ENCODE measurements around the gene DCLK1.
"Not testable (repeated sequence)": the region's sequence is repeated elsewhere in the genome, so short reads cannot be mapped to it uniquely, and the experiment has no call there.

DCLK1 gene

DNA sequence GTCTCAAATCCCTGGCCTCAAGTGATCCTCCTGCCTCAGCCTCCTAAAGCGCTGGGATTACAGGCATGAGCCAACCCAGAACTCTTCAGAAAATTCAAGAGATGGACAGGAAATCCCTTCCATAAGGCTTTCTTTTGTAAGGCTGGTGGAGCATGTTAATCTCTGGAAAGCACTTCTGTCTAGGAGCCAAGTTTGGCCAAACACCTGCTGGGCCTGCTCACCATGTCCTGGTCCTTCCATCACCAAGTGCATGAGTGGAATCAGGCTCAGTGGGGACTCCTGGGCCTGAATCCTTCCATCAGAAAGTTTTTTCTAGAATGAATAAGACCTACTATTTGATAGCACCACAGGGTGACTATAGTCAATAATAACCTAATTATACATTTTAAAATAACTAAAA lies 148.0 kb downstream of the DCLK1 start:
- no peak for DNase-seq

DNA sequence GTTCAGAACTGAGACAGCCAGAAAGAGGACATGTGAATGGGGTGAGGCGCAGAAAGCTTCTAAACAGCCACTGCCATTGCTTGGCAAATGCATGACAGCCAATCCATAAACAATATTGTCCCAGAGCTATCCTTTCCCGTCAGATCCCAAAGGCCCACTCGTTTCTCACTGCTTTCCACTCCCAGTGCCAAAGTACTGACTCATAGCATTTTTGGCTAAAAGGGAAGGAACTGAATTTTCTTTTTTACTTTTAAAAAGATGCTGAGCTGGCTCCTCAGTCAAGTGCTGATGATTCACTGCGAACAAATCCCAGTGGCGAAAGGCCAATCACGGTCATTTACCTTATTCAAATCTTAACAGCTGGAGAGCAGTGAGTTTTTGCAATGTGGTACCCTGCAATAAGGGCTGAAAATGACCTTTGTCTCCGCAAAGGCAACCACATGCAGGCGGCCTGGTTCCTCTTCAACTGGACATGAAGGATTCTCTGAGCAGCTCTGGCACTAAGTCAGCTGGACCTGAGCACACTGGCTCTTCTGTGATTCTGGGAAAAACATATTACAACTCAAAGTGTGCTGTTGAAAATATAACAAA lies 151.7 kb downstream of the DCLK1 start:
- DNase-seq, result no peak

DNA sequence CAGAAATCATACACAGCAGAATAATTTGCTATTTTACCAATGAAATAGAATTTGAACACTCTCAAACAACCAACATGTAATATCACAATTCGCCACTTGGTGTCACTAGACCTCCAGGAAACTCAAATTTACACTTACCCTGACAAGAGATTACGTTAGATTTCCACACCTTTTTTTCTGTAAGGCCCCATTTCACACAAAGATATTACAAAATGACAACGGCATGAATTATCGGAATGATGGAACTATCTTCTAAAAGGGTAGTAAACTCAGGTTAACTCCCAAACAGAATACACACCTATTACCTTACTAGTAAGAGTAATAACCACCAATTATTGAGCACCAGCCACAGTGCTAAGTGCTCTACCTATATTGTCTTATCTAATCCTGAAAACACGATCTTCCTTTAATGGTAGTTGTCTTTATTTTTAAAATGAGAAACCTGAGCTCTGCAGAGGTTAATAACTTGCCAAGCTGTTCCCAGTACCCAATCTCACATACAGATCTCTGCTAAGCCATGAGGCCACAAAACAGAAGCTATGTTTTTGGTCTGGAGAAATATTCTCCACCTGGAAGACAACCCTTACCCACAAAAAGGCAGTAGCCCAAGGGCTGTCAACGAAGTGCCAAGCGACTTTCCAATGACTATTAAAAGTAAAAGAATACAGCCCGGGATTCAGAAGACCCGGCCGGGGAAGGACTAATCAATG lies 152.4 kb downstream of the DCLK1 start:
- DNase-seq, result no peak

DNA sequence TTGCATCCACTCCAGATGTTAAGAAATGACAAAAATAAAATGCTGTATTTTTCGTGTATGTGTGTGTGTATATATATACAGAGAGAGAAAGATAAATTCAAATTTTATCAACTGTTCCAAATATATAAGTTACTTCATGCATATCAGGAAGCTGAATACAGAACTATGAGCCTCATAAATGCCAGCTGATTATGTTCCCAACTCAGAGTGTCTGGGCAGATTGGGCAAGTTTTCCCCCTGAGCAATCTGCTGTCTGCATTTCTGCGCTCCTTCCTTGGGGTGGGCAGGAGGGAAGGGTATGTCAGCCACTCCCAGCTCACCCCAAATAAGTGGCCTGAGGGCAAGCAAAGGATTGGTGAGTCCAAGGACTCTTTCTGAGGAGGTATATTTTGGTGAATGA lies 154.1 kb downstream of the DCLK1 start:
- DNase-seq, result no peak

DNA sequence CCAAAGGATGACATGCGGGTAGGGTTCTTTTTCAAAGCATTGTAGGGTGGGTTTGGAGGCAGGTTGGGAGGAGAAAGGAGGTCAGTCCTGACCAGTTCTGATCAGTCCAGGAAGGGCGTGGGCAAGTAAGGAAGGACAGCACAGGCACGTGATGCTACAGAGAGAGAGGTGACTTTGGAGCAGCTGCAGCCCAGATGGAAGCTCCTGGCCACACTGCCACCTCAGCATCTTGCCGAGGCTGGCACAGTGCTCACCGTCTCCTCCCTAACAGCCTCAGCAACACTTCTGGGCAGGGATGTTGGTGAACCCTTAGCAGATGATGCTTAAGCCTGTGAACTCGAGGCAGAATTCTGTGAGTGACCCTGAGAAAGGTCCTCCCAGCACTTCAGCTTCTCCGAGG lies 155.1 kb downstream of the DCLK1 start:
- no peak for DNase-seq

DNA sequence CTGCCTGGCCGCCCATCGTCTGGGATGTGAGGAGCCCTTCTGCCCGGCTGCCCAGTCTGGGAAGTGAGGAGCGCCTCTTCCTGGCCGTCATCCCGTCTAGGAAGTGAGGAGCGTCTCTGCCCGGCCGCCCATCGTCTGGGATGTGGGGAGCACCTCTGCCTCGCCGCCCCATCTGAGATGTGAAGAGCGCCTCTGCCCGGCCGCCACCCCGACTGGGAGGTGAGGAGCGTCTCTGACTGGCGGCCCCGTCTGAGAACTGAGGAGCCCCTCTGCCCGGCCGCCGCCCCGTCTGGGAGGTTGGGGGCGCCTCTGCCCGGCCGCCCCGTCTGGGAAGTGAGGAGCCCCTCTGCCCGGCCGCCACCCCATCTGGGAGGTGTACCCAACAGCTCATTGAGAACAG lies 164.2 kb downstream of the DCLK1 start:
- DNase-seq, result not testable (repeated sequence)

DNA sequence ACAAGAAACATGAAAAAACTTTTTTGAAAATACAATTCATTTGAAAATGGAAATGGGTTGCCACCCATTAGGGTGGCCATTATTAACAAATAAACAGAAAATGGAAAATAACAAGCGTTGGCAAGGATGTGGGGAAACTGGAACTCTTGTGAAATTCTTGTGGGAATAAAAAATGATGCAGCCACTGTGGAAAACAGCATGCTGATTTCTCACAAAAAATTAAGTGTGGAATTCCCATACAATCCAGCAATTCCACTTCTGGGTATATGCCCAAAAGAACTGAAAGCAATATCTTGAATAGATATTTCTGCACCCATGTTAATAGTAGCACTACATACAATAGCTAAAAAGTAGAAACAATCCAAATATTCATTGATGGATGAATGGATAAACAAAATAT lies 165.2 kb downstream of the DCLK1 start:
- no peak for DNase-seq

DNA sequence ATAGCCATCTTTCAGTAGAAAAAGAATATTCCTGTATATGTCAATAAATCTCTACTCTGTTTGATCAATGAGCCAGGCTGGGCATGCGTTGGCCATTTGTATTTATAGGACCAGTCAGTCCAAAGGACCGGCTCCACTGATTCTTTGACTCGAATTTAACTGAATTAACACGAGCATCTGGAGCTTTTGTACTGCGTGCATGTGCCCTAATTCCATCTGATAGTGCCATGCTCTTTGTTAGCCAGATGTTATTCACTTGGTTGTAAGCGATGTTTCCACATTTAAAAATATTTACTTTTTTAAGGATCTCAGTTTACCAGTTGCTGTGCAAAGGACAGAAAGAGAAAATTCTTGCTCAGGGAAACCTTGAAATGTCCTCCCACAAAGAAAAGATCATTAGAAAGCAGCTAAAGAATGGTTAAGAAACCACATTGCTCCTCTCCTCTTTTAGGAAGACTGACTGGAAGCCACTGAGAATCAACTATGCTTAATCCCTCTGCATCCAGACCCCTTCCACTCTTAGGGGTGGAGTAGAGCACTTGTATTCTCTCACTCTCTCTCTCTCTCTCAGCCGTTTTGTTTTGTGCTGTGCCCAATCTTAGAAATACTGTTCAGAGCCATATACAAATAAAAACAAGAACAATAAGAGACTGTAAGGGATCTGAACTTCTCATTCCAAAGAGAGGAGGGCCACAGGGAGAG lies 165.8 kb downstream of the DCLK1 start:
- no peak for DNase-seq

DNA sequence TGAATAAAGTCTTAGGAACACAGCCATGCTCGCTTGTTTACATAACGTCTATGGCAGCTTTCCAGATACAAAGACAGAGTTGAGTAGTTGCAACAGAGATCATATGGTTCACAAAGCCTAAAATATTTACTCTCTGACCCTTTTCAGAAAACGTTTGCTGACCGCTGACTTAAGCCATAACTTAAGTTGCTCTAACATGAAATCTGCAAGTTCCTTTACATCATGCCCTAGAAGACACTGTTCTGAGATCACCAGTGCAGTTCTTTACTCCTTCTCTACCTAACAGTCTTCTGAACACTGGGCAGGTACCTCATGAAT lies 166.4 kb downstream of the DCLK1 start:
- DNase-seq, result no peak

DNA sequence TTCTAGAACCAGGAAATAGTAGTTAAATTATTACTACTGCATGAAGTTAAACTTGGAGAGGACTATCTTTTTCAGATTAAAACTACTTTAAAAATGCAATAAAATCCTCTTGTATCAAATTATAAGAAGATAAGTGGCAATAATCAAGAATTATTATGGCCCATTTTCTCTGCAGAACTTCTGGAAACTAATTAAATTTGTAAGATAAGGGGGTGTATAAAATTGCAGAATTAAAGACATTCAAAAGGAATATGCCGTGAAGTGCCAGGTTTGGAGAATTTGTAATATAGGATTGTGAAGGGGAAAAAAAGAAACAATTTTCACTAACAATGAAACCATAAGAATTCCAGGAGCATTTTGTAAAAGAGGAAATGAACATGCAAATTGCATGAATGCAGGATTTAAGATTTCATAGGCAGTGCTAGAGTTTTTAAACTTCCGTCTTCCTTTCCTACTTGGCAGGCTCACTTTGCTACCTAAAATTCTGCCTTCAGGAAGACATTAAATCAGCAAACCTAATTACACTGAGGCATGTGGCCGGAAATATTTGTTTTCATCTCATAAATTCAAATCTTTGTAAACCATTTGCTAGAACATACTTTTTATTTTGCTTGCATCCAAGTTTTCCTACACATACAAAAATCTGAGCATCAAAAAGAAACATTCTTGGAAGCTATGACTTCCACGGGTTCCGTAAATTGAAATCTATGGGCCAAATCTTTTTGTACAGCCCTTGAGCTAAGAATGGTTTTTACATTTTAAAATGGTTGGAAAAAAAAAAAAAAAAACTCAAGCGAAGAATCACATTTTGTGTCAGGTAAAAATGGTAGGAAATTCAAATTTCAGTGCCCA lies 166.9 kb downstream of the DCLK1 start:
- DNase-seq, result no peak

DNA sequence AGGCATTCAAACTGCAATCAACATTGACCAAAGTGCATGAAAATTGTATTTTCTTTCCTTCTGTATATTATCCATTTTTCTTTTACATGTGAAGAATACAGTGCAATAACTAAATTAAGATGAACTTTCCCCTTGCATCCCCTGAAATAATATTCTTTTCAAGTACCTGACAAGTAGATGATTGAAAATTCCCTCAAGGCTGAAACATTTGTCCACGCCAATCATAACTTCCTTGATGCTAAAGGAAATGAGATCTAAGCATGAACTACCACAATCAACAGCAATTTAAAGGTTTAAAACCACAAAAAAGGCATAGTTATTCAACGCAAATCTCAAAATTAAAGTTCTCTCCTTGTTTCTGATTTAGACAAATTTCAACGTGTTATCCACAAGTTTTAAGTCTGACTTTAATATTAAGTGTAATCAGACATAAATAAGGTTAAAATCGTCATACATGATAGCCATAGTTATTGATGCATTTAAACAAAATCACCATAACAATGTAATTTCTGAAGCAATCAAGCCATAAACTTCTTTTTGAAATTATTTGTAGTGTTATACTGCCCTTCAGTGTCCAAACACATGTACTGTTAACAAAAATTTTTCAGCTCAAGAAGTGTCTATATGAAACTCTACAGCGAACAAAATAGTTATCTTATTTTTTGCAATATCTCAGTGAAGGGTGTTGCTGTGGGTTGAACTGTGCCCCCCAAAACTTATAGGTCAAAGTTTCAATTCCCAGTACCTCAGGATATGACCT lies 169.5 kb downstream of the DCLK1 start:
- no peak for DNase-seq

DNA sequence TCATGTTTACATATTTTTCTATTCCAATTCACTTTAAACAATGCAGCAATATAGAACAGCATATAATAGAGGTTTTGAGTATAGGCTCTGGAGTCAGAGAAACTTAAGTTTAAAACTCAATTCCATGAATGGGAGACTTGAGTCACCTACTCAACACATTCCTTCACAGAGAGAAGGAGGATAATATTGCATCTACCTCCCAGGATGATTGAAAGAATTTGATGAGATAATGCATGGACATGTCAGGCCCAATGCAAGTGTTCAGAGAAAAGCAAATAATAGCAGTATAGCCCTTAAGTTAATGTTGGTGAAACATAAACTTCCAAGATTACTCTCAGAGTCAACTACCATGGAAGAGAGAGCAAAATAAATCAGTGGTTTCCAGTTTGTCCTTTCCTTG lies 170.2 kb downstream of the DCLK1 start:
- DNase-seq, result no peak

DNA sequence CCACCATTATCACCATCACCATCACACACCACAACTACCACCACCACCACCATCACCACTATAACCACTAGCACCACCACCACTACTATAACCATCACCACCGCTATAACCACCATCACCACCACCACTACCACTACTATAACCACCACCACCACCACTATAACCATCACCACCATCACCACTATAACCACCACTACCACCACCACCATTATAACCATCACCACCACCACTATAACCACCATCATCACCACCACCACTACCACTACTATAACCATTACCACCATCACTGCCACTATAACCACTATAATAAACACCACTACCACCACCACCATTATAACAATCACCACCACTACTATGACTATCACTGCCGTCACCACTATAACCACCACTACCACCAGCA lies 173.2 kb downstream of the DCLK1 start:
- DNase-seq, result no peak

DNA sequence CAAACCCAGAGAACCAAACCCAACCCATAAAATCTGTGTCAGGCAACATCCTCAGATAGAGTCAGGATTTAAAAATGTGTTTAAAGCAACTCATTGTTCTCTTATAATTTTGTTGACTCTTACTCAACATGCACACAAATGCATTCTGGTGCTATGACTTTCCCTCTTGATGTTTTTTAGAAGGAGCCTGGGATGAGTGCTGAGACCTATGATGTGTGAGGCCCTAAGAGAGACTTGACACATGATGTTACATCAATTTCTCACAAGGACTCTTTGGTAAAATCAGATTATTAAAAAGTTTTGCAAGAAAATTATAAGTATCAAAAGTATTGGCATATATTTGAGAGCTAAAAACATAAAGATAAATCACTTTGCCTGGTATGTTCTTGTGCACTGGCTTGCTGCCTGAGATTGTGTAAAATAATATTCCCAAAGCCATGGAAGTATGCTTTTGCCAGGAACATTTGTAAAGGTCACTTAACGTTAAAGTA lies 173.9 kb downstream of the DCLK1 start:
- DNase-seq, result no peak

DNA sequence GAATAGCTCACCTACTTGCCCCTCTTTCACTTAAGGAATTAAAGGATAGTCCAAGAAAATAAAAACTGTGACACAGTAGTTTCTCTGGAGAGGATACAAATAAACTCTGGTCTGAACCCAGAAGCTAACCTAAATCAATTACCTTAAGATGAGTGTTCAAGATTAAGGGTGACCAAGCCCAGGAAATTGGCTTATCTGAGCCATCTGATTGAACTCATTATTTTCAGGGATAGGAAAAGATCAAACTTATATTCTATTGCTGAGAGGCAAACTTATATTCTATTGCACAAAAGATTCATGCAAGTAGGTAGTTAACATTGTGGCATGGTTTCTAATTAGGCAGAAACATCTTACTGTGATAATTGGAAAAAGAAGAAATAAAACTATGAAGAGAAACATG lies 175.1 kb downstream of the DCLK1 start:
- no peak for DNase-seq

DNA sequence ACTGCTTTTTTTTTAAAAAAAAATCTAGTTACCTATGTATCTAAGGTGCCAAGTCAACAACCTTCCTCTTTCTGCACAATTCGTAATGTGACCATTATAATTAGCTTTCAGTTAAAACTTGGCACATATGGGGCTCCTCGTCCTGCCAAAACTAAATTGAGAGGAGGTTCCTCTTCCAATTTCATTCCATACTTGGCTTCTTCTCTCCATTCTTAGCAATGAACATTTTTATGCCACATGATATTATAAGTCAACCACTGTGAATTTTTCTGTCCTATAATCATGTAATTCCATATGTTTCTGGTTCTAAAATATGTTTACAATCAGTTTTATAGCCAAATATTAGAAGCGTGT lies 177.0 kb downstream of the DCLK1 start:
- DNase-seq, result no peak

DNA sequence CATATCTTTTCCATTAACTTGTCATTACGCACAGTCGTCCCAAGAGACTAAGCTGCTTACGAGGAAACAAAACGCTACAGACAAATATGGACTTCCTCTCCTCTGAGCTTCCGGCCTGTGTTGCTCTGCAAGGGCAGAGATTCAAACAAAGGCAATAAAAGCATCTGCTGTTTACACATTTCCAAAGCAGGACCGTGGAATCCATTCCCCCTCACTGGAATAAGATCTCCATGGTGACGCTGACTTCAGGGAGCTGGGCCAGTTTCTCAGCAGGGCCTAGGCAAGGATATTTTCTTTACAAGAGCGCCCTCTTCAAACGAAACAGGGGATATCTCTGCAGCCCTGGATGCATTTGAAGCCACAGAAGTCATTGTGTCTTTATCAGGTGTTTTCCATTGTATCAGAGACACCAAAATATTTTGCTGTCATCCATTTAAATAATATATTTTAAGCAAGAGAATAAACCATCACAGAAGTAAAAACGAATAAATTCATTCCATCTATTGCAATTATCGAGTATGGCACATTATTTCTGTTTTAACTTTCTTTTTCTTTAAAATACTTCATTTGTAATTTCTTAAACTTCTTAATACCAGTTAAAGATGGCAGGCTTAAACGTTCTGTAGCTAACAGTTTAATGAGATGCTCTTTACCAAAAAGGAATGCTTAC lies 177.5 kb downstream of the DCLK1 start:
- DNase-seq, result no peak

DNA sequence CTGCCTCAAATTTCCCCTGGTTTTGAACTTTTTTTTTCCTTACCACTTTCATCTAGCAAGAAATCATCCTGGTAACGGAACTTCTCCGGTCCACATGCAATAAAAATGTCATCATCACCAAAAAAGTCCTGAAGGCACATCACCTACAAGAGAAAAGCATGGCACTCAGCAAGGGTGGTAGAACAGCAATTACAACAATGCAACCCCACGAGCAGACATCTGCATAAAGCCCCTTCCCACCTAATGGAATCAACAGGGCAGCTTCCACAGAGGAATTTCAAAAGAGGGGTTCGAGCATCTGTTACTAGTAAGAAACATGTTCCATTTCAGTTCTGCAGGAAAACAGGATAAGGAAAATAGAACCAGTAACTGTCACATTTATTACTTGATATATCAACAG lies 183.9 kb downstream of the DCLK1 start:
- DNase-seq, result no peak

DNA sequence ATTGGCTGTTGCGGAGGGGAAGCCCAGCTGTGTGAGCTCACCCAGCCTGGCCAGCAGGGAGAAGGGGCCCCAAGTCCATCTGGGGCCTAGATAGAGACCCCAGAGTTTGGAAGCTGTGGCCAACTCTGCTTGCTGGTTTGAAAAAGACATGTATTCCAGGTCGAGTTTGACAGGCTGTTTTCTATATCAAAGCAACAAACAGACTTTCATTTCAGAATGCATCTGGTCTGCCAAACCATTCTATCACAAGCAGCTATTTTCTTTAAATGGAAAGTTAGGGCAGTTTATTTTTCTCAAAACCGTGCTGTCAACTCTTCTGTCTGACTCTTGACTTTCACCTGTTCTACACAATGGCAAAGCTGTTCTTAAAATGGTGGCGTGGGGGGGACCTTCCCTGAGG lies 185.8 kb downstream of the DCLK1 start:
- no peak for DNase-seq

DNA sequence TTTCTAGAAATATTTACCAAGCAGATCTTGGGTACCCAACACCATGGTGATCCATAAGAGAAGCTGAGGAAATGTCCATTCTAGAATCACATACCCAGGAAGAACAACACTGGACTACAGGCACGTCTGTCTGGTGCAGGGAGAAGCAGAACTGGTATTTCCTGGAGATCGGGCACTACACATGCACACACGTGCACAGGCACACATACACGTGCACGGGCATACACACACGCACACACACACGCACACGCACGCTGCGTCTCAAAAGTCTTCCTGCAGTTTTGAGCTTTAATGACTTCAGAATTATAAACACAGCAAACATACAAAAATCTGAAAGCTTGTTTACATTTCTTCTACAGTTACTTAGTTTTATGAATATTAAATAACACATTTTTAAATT lies 189.8 kb downstream of the DCLK1 start:
- no peak for DNase-seq

DNA sequence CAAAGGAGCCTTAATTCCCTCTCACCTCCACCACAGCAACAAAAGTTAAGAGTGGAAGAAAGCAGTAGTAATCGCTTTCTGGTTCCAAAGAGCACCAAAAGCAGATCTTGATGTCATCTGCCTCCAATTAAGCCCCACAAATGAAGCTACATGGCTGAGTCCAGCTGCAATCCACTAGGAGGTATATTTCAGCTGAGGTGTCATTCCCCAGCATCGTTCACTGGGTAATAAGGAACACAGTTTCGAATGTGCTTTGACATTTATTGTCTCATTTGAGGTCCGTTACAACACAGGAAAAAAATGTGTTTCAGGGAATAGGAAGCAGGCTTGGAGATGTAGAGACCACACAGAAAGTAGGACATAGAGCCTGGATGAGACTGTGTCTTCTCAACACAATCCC lies 190.4 kb downstream of the DCLK1 start:
- no peak for DNase-seq

DNA sequence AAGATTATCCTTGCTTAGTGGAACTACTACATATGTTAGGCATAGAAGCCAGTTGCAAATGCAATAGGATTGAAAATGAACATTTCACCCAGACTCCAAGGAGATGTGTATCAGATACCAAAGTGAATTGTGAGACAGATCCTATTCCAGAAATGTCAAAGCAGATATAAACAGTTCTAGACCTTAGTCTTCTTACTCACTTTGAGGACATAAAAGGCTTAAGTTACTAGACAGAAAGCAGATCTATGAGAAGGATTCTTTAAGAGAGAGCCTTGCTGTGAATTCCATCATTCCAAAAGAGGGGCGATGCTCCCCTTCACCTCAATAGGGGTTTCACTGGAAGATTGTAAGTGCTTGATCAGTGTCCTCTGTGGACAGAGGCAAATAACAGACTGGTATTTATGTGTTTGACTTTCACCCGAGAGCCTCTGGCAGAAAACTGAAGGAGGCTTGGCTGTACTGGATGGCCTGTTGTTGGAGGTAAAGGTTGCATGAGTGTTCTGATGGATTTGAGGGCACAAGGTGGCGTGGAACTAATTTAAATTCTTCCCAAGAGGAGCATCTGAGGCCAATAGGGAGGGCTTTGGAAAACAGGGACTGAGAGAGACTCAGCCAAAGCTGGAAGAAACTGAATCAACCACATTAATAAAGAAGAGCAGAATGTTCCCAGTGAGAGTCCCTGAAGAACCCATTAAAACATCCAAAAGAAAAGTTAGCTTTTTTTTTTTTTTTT lies 194.8 kb downstream of the DCLK1 start:
- no peak for DNase-seq

Data from SIG-M5 (cell line).